ENCODE measurements around the gene OTUD1. TPM values are rescaled to one million over a fixed set of nuclear protein-coding genes. Genes with fewer than 3 reads are reported as not detected.

OTUD1 gene
- total RNA-seq, 1 experiment from 2014 or later = 5.7 TPM

DNA sequence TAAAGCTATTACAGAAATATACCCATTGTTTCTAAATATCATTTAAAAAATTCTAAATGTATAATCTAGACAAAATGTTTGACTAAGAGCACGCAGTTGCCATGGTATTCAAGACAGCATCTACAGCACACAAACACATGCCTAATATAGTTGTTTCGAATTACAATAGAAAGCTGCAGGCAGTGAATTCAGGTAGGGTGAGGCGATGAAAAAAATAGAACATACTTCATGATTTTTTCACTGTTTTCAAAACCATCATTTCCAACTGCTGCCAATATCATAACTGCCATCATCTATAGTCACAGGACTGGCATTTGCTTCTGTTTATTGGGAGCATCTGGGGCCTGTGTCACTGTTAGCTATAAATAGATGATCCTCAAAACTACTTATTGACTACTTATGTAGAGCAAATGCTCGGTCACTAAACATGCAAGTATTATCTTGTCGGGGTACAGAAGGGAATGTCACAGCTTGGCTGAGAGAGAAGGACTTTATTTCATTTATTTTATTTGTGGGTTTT is 34.4 kb upstream of the OTUD1 start:
- Histone ChIP-seq H3K4me2 (ENCODE audit: low read length) (no peak overlapping the region), H4K20me1 (ENCODE audit: insufficient read depth) (no peaks in the 10 kb centered on the region), H3K9ac (ENCODE audit: low read length) (no peak overlapping the region), H3K27me3 (ENCODE audit: insufficient read depth, low read length) (no peaks in the 10 kb centered on the region), H3K27ac (ENCODE audit: low read depth, low read length) (no peak overlapping the region), H3K4me3 (replicated peaks in 1 of 2; ENCODE audit: low read depth in 1 of 2, low read length in 2 of 2) (no peak overlapping the region), H3K36me3 (ENCODE audit: control insufficient read depth in 1 of 2, insufficient read depth in 2 of 2, low read length in 2 of 2) (no peaks in the 10 kb centered on the region), H3K9me2 (ENCODE audit: insufficient read depth) (no peaks in the 10 kb centered on the region), H3K9me3 (ENCODE audit: control insufficient read depth in 1 of 2, insufficient read depth in 1 of 2, low read depth in 1 of 2, low read length in 2 of 2) (no peaks in the 10 kb centered on the region), H3K4me1 (ENCODE audit: control insufficient read depth in 1 of 2, insufficient read depth in 2 of 2, low read length in 2 of 2) (no peaks in the 10 kb centered on the region), H3K79me2 (ENCODE audit: insufficient read depth, low read length) (no peaks in the 10 kb centered on the region), H2AFZ (ENCODE audit: low read depth, low read length, poor library complexity, severe bottlenecking) (no peak overlapping the region)
- RAD21 ChIA-PET (ENCODE audit: low non-redundant PET in 1 of 2, low total read pairs in 2 of 2, uncharacterized antibody in 2 of 2, unreplicated experiment in 2 of 2) = no interaction called here
- POLR2A ChIA-PET = interaction anchor here (1.3 kb wide), 1 partner anchor 12 kb away, joined by 3 read pairs; no protein-coding TSS in a partner anchor
- TF ChIP-seq ZFX (IDR thresholded peaks at IDR 0.05) = no peak
- TF ChIP-seq ZNF274 (IDR thresholded peaks at IDR 0.05; ENCODE audit: low read depth, low read length) = no peak
- no peak for TF ChIP-seq CBX3 (IDR thresholded peaks at IDR 0.05; ENCODE audit: low read depth)
- TF ChIP-seq, protein P1, sequence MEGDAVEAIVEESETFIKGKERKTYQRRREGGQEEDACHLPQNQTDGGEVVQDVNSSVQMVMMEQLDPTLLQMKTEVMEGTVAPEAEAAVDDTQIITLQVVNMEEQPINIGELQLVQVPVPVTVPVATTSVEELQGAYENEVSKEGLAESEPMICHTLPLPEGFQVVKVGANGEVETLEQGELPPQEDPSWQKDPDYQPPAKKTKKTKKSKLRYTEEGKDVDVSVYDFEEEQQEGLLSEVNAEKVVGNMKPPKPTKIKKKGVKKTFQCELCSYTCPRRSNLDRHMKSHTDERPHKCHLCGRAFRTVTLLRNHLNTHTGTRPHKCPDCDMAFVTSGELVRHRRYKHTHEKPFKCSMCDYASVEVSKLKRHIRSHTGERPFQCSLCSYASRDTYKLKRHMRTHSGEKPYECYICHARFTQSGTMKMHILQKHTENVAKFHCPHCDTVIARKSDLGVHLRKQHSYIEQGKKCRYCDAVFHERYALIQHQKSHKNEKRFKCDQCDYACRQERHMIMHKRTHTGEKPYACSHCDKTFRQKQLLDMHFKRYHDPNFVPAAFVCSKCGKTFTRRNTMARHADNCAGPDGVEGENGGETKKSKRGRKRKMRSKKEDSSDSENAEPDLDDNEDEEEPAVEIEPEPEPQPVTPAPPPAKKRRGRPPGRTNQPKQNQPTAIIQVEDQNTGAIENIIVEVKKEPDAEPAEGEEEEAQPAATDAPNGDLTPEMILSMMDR (IDR thresholded peaks at IDR 0.05 in 2 of 3, conservative IDR thresholded peaks at IDR 0.05 in 1 of 3; ENCODE audit: borderline replicate concordance in 1 of 3, insufficient read depth in 1 of 3, low read depth in 2 of 3, low read length in 2 of 3) = no peak
- no peak for TF ChIP-seq SIN3A (IDR thresholded peaks at IDR 0.05; ENCODE audit: low read depth)
- no peak for TF ChIP-seq CEBPB (IDR thresholded peaks at IDR 0.05; ENCODE audit: low read depth)
- TF ChIP-seq, protein P2, sequence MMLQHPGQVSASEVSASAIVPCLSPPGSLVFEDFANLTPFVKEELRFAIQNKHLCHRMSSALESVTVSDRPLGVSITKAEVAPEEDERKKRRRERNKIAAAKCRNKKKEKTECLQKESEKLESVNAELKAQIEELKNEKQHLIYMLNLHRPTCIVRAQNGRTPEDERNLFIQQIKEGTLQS (IDR thresholded peaks at IDR 0.05) = no peak
- no peak for TF ChIP-seq EGR1 (IDR thresholded peaks at IDR 0.05; ENCODE audit: low read depth)
- DNase-seq (ENCODE audit: low read depth, low spot score) (no peak), ATAC-seq (no peak)
- CTCF ChIA-PET = no interaction called here
- intact Hi-C loops (cut with micrococcal nuclease) = no loop called here
- BruUV-seq (replicated peaks) = no TSS peak

DNA sequence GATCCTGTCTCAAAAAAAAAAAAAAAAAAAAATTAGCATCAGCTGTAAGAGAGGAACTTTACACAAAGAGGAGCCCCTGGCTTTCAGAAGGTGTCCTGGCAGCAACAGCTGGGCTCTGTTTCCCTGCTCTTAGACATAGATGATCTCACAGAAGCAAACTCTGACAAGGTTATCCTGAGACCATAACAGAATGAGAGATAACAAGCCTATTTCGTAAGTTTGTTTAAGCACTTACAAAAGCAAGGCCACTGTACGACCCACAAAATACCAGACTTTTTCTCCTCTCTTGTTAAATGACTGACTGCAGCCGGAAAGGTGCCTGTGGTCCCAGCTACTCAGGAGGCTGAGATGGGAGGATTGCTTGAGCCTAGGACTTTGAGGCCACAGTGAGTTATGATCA is 33.3 kb upstream of the OTUD1 start:
- no peak overlapping the region for H3K4me3 ChIP-seq (replicated peaks in 1 of 2; ENCODE audit: low read depth in 1 of 2, low read length in 2 of 2)
- no peak for DNase-seq (ENCODE audit: low read depth, low spot score)
- no TSS peak for BruUV-seq (replicated peaks)
- POLR2A ChIA-PET = interaction anchor here (1.3 kb wide), 1 partner anchor 13 kb away, joined by 3 read pairs; no protein-coding TSS in a partner anchor
- no peak for ATAC-seq
- CTCF ChIA-PET = no interaction called here
- no peaks in the 10 kb centered on the region for H3K9me3 ChIP-seq (ENCODE audit: control insufficient read depth in 1 of 2, insufficient read depth in 1 of 2, low read depth in 1 of 2, low read length in 2 of 2)
- H3K79me2 ChIP-seq (ENCODE audit: insufficient read depth, low read length) = no peaks in the 10 kb centered on the region
- H4K20me1 ChIP-seq (ENCODE audit: insufficient read depth) = no peaks in the 10 kb centered on the region
- no peak overlapping the region for H3K27ac ChIP-seq (ENCODE audit: low read depth, low read length)
- H3K36me3 ChIP-seq (ENCODE audit: control insufficient read depth in 1 of 2, insufficient read depth in 2 of 2, low read length in 2 of 2) = no peaks in the 10 kb centered on the region
- RAD21 ChIA-PET (ENCODE audit: low non-redundant PET in 1 of 2, low total read pairs in 2 of 2, uncharacterized antibody in 2 of 2, unreplicated experiment in 2 of 2) = no interaction called here
- H2AFZ ChIP-seq (ENCODE audit: low read depth, low read length, poor library complexity, severe bottlenecking) = no peak overlapping the region
- H3K4me2 ChIP-seq (ENCODE audit: low read length) = no peak overlapping the region
- intact Hi-C loops (cut with micrococcal nuclease) = no loop called here
- H3K4me1 ChIP-seq (ENCODE audit: control insufficient read depth in 1 of 2, insufficient read depth in 2 of 2, low read length in 2 of 2) = no peaks in the 10 kb centered on the region
- H3K9me2 ChIP-seq (ENCODE audit: insufficient read depth) = no peaks in the 10 kb centered on the region
- H3K9ac ChIP-seq (ENCODE audit: low read length) = no peak overlapping the region
- H3K27me3 ChIP-seq (ENCODE audit: insufficient read depth, low read length) = no peaks in the 10 kb centered on the region
- TF ChIP-seq JUND (IDR thresholded peaks at IDR 0.05) (no peak), ELF1 (IDR thresholded peaks at IDR 0.05; ENCODE audit: borderline replicate concordance, low read depth) (no peak), POLR2A (IDR thresholded peaks at IDR 0.05; ENCODE audit: borderline replicate concordance, extremely low read depth, insufficient read depth, insufficient read length) (no peak), POLR2AphosphoS5 (IDR thresholded peaks at IDR 0.05; ENCODE audit: low read depth, low read length) (no peak), EGR1 (IDR thresholded peaks at IDR 0.05; ENCODE audit: low read depth) (no peak), ZNF274 (IDR thresholded peaks at IDR 0.05; ENCODE audit: low read depth, low read length) (no peak), SP1 (IDR thresholded peaks at IDR 0.05; ENCODE audit: low read depth) (no peak), CEBPB (IDR thresholded peaks at IDR 0.05; ENCODE audit: low read depth) (no peak)
- TF ChIP-seq, protein P2 (IDR thresholded peaks at IDR 0.05) = no peak
- TF ChIP-seq, protein P3, sequence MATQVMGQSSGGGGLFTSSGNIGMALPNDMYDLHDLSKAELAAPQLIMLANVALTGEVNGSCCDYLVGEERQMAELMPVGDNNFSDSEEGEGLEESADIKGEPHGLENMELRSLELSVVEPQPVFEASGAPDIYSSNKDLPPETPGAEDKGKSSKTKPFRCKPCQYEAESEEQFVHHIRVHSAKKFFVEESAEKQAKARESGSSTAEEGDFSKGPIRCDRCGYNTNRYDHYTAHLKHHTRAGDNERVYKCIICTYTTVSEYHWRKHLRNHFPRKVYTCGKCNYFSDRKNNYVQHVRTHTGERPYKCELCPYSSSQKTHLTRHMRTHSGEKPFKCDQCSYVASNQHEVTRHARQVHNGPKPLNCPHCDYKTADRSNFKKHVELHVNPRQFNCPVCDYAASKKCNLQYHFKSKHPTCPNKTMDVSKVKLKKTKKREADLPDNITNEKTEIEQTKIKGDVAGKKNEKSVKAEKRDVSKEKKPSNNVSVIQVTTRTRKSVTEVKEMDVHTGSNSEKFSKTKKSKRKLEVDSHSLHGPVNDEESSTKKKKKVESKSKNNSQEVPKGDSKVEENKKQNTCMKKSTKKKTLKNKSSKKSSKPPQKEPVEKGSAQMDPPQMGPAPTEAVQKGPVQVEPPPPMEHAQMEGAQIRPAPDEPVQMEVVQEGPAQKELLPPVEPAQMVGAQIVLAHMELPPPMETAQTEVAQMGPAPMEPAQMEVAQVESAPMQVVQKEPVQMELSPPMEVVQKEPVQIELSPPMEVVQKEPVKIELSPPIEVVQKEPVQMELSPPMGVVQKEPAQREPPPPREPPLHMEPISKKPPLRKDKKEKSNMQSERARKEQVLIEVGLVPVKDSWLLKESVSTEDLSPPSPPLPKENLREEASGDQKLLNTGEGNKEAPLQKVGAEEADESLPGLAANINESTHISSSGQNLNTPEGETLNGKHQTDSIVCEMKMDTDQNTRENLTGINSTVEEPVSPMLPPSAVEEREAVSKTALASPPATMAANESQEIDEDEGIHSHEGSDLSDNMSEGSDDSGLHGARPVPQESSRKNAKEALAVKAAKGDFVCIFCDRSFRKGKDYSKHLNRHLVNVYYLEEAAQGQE (IDR thresholded peaks at IDR 0.05; ENCODE audit: low read depth) = no peak
